Neural cell (in vitro differentiated cells): Measurements from ENCODE around the gene TXK. TPM values are rescaled to one million over a fixed set of nuclear protein-coding genes. Genes with fewer than 3 reads are reported as not detected.

ENCODE experiments used
- H2AFZ ChIP-seq: fragments of 200-600, 300-800 bp; sonication (generic), shearing (Covaris generic); 2 replicates; pipeline ENCODE4 v1.6.0; 2014; ENCODE audit warnings: low read depth, mild to moderate bottlenecking, antibody characterized with exemption, low read length, moderate library complexity
- H3F3A ChIP-seq: fragments of 200-600 bp; shearing (Covaris generic); 2 replicates; pipeline ENCODE4 v1.6.1; 2016; ENCODE audit warnings: mild to moderate bottlenecking, moderate library complexity, mixed read lengths, antibody characterized with exemption, low read length; ENCODE audit not compliant: insufficient read depth, poor library complexity, severe bottlenecking
- H3K27ac ChIP-seq: fragments of 200-600, 300-800 bp; sonication (generic), shearing (Covaris generic); 2 replicates; pipeline ENCODE4 v1.5.1; 2014; ENCODE audit warnings: mild to moderate bottlenecking, low read length, moderate library complexity
- H3K27me3 ChIP-seq: fragments of 300-800, 200-600 bp; sonication (generic), shearing (Covaris generic); 2 replicates; pipeline ENCODE4 v1.6.0; 2014; ENCODE audit warnings: mild to moderate bottlenecking, low read depth, low read length, moderate library complexity; ENCODE audit not compliant: insufficient read depth
- H3K36me3 ChIP-seq: fragments of 300-800, 200-600 bp; sonication (generic), shearing (Covaris generic); 2 replicates; pipeline ENCODE4 v1.5.1; 2014; ENCODE audit warnings: mild to moderate bottlenecking, antibody characterized with exemption, low read length, moderate library complexity; ENCODE audit not compliant: insufficient read depth
- H3K4me2 ChIP-seq: fragments of 300-800, 200-600 bp; sonication (generic), shearing (Covaris generic); 2 replicates; pipeline ENCODE4 v1.6.0; 2014; ENCODE audit warnings: mild to moderate bottlenecking, low read length
- H3K4me3 ChIP-seq: fragments of 300-800, 200-600 bp; sonication (generic), shearing (Covaris generic); 2 replicates; pipeline ENCODE4 v1.5.1; 2014; ENCODE audit warnings: mild to moderate bottlenecking, low read length, moderate library complexity
- H3K79me2 ChIP-seq: fragments of 200-600 bp; shearing (Covaris generic); replicated peaks from 2 replicates; pipeline ENCODE4 v1.6.0; 2014; ENCODE audit warnings: mild to moderate bottlenecking, low read length, moderate library complexity; ENCODE audit not compliant: insufficient read depth
- H3K9ac ChIP-seq: fragments of 300-800, 200-600 bp; sonication (generic), shearing (Covaris generic); 2 replicates; pipeline ENCODE4 v1.6.1; 2016; ENCODE audit warnings: mild to moderate bottlenecking, low read length, mixed read lengths
- H3K9me2 ChIP-seq: fragments of 200-600 bp; shearing (Covaris generic); 2 replicates; pipeline ENCODE4 v1.6.1; 2016; ENCODE audit warnings: mild to moderate bottlenecking, low read length, mixed read lengths; ENCODE audit not compliant: insufficient read depth
- H3K9me3 ChIP-seq: fragments of 200-600, 300-800 bp; sonication (generic), shearing (Covaris generic); 2 replicates; pipeline ENCODE4 v1.6.1; 2016; ENCODE audit warnings: mild to moderate bottlenecking, mixed run types, low read length, moderate library complexity, mixed read lengths
- H4K20me1 ChIP-seq: fragments of 200-600 bp; shearing (Covaris generic); 2 replicates; pipeline ENCODE4 v1.6.1; 2016; ENCODE audit warnings: mild to moderate bottlenecking, mixed run types; ENCODE audit not compliant: insufficient read depth
- EP300 ChIP-seq: fragments of 450-650 bp; conservative IDR thresholded peaks from 2 replicates; pipeline ENCODE4 v1.6.1; 2014; ENCODE audit warnings: antibody characterized with exemption, mild to moderate bottlenecking, moderate library complexity; ENCODE audit not compliant: poor library complexity, severe bottlenecking
- EZH2 ChIP-seq: fragments of 200-600, 300-800 bp; shearing (Covaris generic), sonication (generic); IDR thresholded peaks from 2 replicates; pipeline ENCODE4 v1.6.1; 2014; ENCODE audit warnings: antibody characterized with exemption, low read length, borderline replicate concordance, mild to moderate bottlenecking; ENCODE audit not compliant: insufficient read depth, poor library complexity, severe bottlenecking
- MXI1 ChIP-seq: fragments of 450-650 bp; conservative IDR thresholded peaks from 2 replicates; pipeline ENCODE4 v1.6.1; 2014; ENCODE audit warnings: antibody characterized with exemption, mild to moderate bottlenecking; ENCODE audit not compliant: poor library complexity, severe bottlenecking
- POLR2AphosphoS5 ChIP-seq: IDR thresholded peaks from 2 replicates; pipeline ENCODE4 v1.6.1; 2012
- RAD21 ChIP-seq: fragments of 450-650 bp; conservative IDR thresholded peaks from 2 replicates; pipeline ENCODE4 v1.6.1; 2014; ENCODE audit warnings: antibody characterized with exemption, mild to moderate bottlenecking, moderate library complexity
- SMC3 ChIP-seq: fragments of 450-650 bp; conservative IDR thresholded peaks from 2 replicates; pipeline ENCODE4 v1.6.1; 2014; ENCODE audit warnings: antibody characterized with exemption, mild to moderate bottlenecking, moderate library complexity; ENCODE audit not compliant: poor library complexity
- TAF1 ChIP-seq: IDR thresholded peaks from 2 replicates; pipeline ENCODE4 v1.6.1; 2012; ENCODE audit warnings: low read depth
- polyA plus RNA-seq: library from polyadenylated mRNA; depleted of rRNA; stranded (reverse); fragments of >200 nt; gene quantifications from 2 replicates; pipeline ENCODE4 v1.2.3, GENCODE V29; 2014
- TF ChIP-seq, protein P1 (sequence below): IDR thresholded peaks from 2 replicates; pipeline ENCODE4 v1.6.1; 2012; ENCODE audit warnings: borderline replicate concordance
- TF ChIP-seq, protein P2 (sequence below): fragments of 450-650 bp; IDR thresholded peaks from 2 replicates; pipeline ENCODE4 v1.5.1; 2014; ENCODE audit warnings: antibody characterized with exemption, mild to moderate bottlenecking, moderate library complexity; ENCODE audit not compliant: poor library complexity, severe bottlenecking

TXK gene
- polyA plus RNA-seq, 1 donor from 2014 or later: not detected

DNA sequence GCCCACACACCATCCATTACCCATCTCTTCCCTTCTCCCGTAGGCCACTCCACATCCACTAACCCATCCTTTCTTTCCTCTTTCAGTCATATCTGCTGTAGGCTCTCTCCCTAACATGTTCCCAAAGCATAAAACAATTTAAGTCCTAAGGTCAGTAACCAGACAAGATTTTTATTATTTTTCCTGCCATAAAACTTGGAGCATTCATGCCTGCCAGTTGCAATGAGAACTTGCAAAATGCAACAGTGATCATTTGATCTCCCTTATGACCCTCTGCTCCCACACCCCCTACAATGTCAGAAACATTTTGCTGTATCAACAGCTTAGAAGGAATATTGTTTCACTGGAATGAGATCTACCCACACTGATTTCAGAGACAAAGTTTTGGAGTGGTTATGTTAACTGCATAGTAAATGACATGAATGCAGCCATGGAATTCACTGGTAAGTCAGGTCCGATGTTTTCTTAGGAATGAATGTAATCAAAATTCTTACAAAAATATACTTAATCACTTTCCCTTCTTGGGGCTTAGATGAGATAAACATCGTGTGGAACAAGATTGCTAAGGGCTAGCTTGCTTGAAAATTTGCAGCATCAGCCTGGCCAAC lies 111.8 kb downstream of the TXK start:
- Histone ChIP-seq H3K27ac (no peak overlapping the region), H3K36me3 (no peaks in the 10 kb centered on the region), H4K20me1 (no peaks in the 10 kb centered on the region), H3K9me3 (no peaks in the 10 kb centered on the region), H3K27me3 (peaks cover 24% of the 10 kb centered on the region), H3K9me2 (no peaks in the 10 kb centered on the region), H2AFZ (no peak overlapping the region), H3K4me2 (no peak overlapping the region), H3F3A (no peaks in the 10 kb centered on the region), H3K9ac (no peak overlapping the region), H3K4me3 (no peak overlapping the region), H3K79me2 (no peaks in the 10 kb centered on the region)
- TF ChIP-seq SMC3: no peak

DNA sequence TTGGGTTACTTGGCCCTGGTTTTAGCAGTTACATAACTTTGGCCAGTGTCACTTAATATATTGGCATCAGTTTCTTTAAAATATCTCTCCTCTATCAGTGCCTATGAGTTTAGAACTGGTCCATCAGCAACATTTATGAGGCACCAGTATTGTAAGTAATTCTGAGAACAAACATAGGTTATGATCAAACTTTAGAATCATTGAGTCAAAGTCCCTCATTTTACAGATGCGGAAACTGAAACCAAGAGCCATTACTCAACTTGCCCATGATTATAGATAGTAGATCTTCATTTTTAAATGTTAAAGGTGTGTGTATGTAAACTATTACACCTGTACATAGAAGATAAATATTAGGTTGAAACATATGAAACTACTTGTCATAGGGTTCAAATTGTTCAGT lies 113.0 kb downstream of the TXK start:
- H3K27me3 ChIP-seq: peaks cover 32% of the 10 kb centered on the region
- no peak overlapping the region for H3K4me2 ChIP-seq
- H2AFZ ChIP-seq: no peak overlapping the region
- no peaks in the 10 kb centered on the region for H3K9me3 ChIP-seq
- H3K36me3 ChIP-seq: no peaks in the 10 kb centered on the region
- H3K9ac ChIP-seq: no peak overlapping the region
- TF ChIP-seq, protein P1, sequence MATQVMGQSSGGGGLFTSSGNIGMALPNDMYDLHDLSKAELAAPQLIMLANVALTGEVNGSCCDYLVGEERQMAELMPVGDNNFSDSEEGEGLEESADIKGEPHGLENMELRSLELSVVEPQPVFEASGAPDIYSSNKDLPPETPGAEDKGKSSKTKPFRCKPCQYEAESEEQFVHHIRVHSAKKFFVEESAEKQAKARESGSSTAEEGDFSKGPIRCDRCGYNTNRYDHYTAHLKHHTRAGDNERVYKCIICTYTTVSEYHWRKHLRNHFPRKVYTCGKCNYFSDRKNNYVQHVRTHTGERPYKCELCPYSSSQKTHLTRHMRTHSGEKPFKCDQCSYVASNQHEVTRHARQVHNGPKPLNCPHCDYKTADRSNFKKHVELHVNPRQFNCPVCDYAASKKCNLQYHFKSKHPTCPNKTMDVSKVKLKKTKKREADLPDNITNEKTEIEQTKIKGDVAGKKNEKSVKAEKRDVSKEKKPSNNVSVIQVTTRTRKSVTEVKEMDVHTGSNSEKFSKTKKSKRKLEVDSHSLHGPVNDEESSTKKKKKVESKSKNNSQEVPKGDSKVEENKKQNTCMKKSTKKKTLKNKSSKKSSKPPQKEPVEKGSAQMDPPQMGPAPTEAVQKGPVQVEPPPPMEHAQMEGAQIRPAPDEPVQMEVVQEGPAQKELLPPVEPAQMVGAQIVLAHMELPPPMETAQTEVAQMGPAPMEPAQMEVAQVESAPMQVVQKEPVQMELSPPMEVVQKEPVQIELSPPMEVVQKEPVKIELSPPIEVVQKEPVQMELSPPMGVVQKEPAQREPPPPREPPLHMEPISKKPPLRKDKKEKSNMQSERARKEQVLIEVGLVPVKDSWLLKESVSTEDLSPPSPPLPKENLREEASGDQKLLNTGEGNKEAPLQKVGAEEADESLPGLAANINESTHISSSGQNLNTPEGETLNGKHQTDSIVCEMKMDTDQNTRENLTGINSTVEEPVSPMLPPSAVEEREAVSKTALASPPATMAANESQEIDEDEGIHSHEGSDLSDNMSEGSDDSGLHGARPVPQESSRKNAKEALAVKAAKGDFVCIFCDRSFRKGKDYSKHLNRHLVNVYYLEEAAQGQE: no peak
- TF ChIP-seq EP300 (no peak), SMC3 (no peak), EZH2 (no peak), MXI1 (no peak), POLR2AphosphoS5 (no peak), RAD21 (no peak), TAF1 (no peak)
- TF ChIP-seq, protein P2, sequence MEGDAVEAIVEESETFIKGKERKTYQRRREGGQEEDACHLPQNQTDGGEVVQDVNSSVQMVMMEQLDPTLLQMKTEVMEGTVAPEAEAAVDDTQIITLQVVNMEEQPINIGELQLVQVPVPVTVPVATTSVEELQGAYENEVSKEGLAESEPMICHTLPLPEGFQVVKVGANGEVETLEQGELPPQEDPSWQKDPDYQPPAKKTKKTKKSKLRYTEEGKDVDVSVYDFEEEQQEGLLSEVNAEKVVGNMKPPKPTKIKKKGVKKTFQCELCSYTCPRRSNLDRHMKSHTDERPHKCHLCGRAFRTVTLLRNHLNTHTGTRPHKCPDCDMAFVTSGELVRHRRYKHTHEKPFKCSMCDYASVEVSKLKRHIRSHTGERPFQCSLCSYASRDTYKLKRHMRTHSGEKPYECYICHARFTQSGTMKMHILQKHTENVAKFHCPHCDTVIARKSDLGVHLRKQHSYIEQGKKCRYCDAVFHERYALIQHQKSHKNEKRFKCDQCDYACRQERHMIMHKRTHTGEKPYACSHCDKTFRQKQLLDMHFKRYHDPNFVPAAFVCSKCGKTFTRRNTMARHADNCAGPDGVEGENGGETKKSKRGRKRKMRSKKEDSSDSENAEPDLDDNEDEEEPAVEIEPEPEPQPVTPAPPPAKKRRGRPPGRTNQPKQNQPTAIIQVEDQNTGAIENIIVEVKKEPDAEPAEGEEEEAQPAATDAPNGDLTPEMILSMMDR: no peak
- H3K79me2 ChIP-seq: no peaks in the 10 kb centered on the region
- no peaks in the 10 kb centered on the region for H3F3A ChIP-seq
- H4K20me1 ChIP-seq: no peaks in the 10 kb centered on the region
- H3K9me2 ChIP-seq: no peaks in the 10 kb centered on the region
- no peak overlapping the region for H3K27ac ChIP-seq
- H3K4me3 ChIP-seq: no peak overlapping the region

DNA sequence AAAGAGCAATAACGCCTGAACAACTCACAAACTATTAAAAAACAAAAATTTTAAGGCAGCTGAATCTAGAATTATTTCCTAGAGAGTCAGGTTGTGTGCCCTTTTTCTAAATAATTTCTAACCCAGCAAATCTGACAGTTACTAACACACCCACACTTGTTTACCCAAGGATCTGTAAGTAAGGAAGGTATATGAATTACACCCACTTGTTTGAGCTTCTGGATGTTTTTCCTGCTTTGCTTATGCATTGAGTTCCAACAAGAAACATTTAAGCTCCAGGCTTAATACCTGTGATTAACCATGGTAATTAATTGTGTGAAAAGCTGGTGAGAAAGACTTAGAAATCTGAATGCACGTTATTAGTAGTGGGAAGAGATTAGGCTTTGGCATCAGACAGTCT lies 115.9 kb downstream of the TXK start:
- H3K4me2 ChIP-seq: no peak overlapping the region
- H3K9ac ChIP-seq: no peak overlapping the region
- no peaks in the 10 kb centered on the region for H3K36me3 ChIP-seq
- no peak overlapping the region for H3K27ac ChIP-seq
- H3K79me2 ChIP-seq: no peaks in the 10 kb centered on the region
- no peak overlapping the region for H2AFZ ChIP-seq
- no peak overlapping the region for H3K4me3 ChIP-seq
- no peaks in the 10 kb centered on the region for H3K9me2 ChIP-seq
- peaks cover 32% of the 10 kb centered on the region for H3K27me3 ChIP-seq
- H3F3A ChIP-seq: no peaks in the 10 kb centered on the region
- H3K9me3 ChIP-seq: no peaks in the 10 kb centered on the region
- no peaks in the 10 kb centered on the region for H4K20me1 ChIP-seq
- TF ChIP-seq EZH2 (no peak), MXI1 (no peak), SMC3 (no peak), RAD21 (no peak), POLR2AphosphoS5 (no peak), EP300 (no peak), TAF1 (no peak)
- TF ChIP-seq, protein P2: no peak
- TF ChIP-seq, protein P1: no peak
